ENCODE results near the gene MPIG6B. TPM values are rescaled to one million over a fixed set of nuclear protein-coding genes. Genes with fewer than 3 reads are reported as not detected.

The MPIG6B gene
- polyA plus RNA-seq, 12 donors: 0.49 to 1.7 (median 0.63) TPM; not detected in 2

DNA sequence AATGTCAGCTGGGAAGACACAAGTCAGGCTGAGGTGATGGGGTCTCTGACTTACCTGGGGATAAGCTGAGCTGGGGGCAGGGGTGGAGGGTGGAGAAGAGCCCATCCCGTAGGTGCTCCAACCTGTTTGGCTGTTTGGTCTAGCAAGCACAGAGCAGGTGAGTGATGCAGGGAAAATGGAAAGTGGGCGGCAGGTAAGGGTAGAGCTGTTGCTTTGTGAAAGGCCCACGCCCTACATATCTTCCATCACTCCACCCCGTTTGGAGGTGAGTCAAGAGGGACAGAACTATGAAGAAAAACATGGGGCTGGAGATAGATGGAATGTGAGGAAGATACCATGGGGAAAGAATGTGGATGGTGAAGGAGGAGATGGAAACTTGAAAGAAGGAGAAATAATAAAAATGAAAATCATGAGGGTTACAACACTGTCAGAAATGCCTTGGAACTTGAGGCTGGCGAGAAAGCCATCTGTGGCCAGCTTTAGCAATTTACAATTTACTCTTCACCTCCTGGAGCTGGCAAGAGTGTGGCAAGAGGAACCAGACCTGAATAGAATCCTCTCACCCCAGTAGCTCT, 2.9 kb upstream of the MPIG6B start:
- DNase-seq: no peak

DNA sequence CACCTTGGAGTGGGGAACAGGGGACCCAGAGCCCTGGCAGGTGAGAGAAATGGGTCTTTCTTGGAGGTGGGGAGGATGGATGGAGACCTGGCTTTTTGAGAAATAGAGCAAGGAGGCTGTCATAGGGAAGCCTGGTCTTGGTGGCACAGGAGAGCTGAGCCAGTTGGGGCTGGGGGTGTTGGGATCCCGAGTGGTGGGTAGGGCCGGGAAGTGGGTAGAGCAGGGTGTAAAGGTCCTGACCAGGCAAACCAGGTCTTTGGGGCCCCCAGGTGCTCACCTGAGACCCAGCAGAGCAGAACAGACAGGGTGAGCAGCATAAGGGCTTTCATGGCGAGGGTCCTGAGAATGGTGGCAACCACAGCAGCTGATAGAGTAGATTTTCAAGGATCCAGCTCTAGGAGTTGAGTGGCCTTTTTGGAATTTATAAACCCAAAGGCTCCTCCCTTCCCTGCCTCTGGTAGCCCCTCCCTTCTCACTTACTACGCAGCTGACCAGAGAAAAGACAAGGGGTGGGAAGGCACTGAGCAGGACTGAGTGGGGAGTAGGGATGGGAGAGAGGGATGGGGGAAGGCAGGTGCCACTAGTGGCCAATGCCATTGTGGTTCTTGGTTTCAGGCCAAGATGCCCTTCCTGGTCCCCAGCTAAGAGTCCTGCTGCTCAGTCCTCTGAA, 1.7 kb upstream of the MPIG6B start, which contains the start of gene LY6G6C:
Gene LY6G6C (minus strand): TSS at position 396 of the 670 bp plus-strand sequence. CDS start 67 bp downstream, at position 329.
- DNase-seq: no peak

DNA sequence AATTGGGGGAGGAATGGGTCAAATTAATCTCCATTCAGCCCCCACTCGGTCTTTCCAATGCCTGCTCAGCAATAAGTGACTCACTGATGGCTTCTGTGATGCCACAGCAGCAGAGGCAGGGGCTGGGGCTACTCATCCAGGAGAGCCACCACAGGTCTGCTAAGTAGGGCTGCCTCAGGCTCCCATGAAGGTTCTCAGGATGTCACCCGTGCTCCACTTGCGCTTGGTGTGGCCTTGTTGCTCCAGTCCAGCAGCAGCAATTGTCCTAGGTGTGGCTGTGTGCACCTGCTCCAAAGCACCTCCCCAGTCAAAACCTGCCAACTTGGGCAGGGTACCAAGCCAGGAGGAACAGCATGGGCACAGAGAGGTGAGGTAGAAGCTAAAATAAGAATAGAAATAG, 1.0 kb upstream of the MPIG6B start:
- no peak for DNase-seq

DNA sequence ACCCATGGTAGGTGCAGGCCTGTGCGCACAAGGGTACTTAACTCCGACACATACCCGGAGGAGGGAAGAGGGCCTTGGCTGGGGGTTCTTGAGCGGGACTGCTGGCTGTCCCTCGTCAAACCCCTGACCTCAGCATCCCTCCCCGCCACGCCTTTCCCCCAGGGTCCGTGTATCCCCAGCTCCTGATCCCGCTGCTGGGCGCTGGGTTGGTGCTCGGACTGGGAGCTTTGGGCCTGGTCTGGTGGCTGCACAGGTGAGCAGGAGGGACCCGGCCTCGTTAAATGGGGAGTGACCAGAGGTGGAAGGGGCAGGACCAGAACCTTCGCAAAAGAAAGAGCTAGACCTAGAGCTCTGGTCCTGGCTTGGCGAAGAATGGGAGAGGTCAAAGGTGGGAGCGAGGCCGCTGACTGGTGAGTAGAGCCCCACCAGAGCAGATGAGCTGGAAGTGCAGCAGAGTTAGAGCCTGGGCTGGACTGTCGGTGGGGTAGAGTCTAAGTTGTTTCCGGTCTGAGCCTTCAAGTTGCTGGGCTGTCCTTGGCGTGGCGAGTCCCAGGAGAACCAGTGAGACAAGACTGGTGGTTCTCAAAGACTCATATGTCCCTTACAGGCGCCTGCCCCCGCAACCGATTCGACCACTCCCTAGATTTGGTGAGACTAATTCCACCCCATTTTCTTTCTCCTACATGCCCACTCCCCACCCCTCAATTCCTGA, 963 bp downstream of the MPIG6B start:
- no peak for DNase-seq

DNA sequence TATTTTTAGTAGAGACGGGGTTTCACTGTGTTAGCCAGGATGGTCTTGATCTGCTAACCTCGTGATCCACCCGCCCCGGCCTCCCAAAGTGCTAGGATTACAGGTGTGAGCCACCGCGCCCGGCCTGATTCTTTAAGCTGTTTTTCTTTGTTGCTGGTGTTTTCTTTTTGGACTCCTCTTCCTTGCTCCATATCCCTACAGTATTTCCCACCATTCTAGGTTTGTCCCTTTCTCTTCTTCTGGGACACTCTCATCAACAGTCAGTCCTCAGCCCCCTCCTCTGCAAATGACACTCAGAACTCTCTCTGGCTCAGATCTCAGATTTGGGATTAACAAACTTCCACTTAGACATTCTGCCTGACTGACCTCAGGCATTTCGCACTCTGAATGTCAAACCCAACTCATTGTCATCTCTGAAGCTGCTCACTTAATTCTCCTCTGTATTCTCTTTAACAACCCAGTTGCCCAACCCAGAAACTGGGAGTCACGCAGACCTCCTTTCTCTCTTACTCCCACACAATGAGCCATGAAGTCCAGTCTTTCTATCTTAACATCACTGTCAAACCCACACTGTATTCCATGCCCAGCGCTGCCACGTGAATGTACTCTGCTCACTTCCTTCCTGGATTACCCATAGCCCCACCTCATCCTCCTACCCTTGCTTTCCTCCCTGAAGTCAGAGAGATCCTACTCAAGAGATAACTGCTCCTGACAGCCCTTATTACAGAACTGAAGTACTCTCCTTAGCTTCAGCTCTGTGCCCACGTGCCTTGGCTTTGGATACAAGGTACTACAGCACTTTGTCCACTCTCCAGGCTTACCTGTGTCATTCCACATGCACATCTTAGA, 2.6 kb downstream of the MPIG6B start:
- no peak for DNase-seq

DNA sequence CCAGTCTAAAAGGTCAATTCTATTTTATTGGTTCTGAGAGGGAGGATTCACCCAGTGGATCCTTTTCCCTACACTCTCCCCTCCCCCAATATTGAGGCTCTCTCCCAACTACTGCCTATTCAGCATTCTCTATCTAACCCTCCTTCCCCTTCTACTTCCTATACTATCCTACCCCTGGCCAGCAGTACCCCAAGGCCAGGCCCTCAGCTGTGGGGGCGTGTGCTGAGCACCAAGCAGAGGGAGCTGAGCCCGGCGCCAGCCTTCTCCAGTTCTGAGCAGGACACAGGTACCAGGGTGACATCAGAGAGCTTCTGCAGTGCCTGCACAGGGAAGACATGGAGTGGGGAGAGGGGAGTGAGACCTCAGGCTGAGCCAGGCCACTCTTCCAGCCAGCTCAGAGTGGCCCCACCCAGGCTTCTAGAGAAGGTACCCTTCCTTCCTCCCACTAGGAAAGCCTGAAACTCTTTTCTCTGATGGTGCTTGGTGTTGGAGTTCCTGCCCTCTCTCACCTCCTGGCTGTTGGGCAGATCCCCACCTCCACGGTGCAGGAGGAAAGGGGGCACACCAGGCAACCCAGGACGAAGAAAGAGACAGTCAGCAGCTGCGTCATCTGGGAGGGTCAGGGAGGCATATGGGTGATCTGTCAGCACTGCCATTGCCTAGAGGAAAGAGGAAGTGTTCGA, 4.0 kb downstream of the MPIG6B start:
- DNase-seq: no peak

DNA sequence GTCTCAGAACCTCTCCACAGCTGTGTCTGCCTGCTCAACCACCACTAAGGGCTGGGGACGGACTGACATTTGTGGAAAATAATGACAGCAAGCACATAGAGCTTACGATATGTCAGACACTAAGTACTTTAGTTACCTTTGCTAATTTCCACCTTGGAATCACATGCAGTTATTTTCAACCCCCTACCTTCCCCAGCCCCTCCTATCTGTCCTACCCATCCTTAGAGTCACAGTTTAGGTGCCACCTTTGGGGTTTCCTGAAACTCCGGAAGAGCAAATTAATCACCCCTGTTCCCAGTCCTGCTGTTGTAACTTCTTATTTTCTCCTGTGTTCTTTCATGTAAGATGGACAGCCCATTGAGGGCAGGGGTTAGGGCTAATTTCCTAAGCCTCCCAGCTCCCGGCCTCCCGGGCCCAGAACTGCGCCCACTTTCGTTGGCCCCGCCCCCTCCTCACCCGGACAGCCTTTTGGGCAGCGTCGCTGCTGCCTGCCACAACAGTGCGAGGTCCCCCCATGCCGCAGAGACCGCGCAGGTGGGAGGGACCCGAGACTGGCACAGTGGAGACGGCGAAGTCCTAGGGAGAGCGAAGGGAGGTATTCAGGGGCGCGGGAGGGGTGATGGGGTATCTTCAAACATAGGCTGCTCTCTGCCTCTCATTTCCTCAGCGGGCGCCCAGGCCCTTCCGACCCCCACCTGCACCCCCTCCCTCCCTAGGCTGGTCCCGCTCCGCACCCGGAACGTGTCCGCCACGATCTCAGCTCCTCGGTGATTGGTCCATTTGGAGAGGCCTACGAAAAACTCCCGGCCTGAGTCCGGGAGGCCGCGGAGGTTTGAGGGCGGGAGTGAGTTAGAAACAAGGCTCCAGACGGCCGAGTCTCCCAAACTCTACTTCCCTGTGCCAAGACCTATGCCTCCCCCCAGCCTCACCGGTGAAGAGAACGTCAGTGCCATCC, 4.8 kb downstream of the MPIG6B start:
- no peak for DNase-seq

DNA sequence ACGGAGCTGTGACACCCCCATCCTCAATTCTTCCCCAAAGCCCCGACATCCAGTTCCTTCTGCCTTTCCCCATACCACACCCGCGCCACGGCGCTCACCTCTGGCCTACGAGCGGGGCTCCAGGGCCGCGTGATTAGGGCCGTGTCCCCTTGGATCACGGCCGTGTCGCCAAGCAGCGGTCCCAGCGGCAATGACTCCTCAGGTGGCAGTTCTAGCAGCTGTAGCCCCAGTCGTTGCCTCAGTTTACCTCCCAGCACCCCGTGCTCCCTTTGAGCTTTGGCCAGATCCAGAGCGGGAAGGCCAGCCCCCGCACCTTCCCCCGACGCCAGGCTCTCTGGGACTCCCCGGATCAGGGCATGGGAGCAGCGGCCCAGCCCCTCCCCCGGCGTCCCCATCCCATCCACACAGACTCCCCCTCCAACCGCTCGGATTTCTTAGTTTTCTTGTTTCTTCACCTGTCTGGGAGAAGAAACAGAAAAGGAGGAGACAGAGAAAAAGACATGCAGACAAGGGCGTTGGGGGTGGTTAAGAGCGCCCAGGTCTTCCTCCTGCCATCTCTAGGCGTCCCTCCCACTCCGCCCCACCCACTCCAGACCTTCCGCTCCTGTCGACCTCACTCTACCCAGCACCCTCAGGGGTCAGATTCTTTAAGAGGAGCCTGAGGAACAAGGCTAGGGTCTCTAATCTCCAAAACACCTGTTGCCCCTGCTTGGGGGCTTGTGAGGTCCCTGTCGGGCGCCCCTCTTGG, 5.8 kb downstream of the MPIG6B start, which contains the start of gene DDAH2:
Gene DDAH2 (minus strand): TSS at position 533 of the 748 bp plus-strand sequence. CDS start 138 bp downstream, at position 395.
- no peak for DNase-seq

DNA sequence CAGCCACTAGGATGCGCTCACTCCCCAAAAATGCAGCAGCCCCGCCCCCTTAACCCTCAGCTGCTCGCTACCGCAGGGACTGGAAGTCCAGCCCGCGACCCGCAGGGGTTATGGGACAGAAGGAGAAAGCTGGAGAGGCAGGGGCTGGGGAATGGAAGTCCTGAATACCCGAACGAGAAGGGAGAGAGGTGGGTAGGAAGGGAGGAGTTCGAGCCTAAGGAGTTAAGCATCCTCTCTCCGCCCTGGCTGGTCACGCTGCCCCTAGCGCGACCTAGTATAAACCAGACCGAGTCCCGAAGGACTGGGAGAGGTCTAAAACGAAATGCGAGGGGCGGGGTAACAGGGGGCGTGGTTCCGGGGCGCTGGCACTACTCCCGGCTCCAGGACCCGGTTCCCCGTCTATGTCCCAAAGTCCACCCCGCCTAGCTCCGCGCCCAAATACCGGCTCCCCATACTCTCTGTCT, 6.4 kb downstream of the MPIG6B start:
- peak; percentile 94 for DNase-seq

DNA sequence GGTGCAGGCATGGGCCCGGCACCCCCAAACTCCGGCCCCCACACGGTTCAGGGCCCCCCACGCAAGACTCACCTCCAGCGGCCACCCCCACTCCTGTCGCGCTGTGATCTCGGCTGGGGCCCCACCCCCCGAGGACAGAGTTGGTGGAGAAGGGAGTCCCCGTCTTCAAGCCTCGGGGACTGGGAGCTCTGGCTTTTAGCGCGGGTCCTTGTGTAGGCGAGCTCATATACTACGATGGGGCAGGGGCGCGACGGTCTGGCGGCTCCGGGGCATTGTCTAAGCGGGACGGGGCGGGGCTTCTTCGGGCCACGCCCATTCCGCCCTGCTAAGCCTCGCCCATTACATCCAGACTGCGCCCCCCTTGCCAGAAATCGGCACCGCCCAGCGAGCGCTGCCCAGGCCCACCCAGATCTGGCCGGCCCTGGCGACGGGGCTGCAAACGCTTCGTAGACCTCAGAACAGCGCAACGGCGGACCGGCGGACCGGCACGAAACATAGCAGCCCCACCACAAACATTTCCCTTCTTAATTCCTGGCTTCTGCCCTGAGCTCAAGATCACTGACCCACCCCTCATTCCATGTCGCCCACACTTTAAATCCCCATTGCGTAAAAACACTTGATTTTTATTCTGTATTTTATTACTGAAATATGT, 6.9 kb downstream of the MPIG6B start:
- peak; percentile 96 for DNase-seq

DNA sequence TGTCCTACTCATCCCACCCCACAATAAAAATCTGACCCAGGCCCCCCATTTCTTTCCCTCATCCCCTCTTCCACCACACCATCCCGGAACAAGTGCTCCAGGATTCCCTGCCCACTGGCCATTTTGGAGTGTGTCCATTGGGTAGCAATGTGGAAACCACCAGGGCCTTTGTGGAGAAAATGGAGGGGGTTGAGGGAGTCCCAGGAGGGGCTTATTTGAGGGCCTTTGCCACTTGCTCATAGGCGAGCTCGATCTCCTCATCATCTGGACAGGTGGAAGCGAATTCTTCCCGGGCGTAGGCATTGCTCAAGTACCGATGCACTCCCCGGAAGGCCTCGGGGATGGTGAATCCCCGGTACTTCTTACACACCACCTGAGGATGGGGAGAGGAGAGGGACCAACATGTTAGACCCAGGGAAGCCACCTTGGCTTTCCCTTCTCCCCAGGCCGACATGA, 7.5 kb downstream of the MPIG6B start:
- no peak for DNase-seq

DNA sequence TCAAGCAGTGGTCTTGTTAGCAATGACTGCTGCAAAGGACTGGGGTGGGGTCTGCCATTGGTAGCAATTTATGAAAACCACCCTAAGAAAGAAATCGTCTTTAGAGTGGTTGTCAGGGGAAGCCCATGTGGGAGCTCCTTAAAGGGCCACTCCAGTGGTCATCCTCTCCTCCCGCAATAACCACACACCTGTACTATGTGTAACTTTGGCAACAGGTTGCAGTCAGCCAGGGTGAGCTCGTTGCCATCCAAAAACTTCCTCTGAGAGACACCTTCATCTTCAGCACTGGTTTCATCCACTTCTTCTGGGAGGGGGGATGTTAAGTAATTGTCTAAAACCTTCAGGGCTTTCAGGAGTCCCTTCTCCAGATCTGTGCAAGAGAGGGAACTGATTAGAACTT, 8.9 kb downstream of the MPIG6B start:
- no peak for DNase-seq

DNA sequence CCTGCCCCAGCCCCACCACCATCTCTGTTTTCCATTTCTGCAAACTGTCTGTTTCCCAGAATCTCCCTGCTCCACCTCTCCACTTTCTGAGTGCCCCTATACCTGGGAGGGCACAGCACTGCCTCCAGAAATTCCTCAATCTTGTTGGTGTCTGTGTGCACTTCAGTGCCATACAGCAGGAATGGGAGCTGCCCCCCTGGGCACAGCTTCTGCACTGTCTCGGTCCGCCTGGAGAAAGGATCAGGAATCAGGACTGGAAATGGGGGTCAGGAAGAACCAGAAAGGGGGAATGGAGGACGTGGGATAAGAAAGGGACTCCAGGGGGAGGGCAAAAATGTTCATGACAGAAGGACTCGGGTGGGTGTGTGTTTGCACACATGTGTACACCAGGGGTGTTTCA, 10.6 kb downstream of the MPIG6B start:
- DNase-seq: no peak

DNA sequence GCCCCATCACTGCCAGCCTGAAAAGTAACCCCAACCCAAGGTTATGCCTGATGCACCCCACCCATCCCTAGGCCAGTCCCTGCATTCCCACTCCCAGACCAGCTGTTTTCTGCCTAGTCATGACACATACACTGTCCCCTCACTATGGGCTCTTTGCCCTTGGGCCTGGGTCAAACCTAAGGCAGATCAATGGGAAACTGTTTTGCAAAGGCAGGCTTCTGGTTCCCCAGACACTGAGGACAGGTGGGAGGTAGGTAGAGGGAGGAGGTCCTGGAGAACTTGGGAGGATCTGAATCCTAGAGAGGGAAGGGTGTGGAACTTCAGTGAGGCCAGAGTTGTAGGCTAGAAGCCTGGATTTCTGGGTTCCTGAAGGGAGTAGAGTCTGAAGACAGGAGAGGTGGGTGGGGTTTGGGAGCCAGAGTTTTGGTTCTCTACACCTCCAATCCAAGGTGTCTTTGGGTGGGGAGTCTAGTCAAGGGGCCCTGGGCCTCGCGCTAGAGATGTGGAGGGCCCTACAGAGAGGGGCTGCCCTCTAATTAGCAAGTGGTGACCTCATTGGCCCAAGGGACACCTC, 11.2 kb downstream of the MPIG6B start:
- no peak for DNase-seq

DNA sequence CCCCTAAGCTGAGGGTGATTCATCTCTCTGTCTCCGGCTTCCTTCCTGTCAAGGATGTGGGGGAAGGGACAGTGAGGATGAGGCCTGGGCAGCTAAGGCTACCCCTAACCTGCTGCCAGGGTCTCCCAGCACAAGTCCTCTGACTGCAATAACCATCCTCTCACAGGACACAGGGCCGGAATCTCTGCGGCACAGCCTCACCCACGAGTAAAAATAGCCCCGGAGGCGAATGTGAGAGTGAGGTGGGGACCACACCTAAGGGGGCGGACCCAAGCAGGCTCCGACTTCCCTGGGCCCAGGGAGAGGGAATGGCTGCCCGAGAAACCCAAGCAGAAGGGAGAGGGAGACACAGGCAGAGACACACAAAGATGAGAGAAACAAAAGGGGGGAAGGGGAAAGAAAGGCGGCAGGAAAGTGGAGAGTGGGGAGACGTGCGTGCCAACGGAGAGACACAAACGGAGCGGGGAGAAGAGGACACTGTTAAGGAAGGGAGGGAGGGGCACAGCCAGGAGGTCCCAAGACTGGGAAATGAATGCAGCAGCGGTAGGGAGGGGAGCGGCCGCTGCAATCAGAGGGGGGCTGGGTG, 11.7 kb downstream of the MPIG6B start:
- peak; percentile 41 for DNase-seq

DNA sequence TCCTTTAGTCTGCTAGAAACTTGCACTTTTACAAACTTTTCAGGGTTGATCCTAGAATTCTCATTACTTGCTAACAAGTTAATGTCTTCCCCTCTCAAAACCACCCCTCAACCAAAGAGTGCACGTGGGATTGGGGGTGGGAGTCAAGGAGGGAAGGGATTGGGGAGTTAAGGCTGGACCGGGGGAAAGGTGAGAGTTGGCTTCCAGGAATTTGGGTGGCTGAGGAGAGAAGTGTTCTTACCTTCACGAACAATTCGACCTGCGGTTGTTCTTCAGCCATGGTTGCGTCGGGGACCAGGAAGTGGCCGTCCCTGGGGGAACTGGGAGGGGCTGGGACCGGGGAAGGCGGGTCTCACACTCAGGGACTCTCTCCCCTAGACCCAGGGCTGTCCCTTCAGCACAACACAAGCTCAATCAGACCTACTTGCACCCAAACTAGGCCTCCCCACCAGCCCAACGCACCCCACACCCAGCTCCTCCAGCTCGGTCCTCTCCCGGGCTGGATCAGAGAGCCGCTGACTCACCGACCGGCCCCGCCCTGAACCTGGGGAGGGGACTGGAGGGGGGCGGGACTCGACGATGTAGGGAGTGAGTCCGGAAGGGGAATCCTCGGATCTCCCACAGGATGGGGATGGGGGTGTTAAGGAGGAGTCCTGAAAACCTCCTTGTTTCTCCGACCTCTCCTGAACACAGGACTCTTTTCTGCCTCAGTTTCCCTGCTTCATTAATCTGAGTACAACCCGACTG, 13.0 kb downstream of the MPIG6B start, which contains the start of gene CLIC1:
Gene CLIC1 (minus strand): TSS at position 510 of the 747 bp plus-strand sequence. CDS start 230 bp downstream, at position 280.
- peak; percentile 85 for DNase-seq

DNA sequence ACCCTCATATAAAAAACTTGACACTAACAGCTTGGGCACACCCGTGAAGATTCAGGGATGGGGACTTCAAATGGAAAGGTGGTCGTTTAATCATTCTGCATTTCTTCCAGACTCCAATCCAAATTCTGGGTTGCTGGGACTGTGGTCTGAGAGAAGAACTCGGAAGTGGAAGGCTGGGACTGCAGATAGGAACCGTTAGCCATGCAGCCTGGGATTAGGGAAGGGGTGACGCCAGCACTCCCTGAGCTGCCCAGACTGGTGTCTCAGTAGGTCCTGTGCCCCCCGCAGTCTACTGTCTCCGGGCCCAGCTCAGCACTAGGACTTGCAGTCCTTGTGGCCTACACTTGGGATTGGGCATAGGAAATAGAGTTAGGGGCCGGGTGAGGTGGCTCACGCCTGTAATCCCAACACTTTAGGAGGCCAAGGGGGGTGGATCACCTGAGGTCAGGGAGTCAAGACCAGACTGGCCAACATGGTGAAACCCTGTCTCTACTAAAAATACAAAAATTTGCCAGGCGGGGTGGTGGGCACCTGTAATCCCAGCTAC, 13.7 kb downstream of the MPIG6B start:
- DNase-seq: no peak
